Panc1 (cell line): ENCODE data around the gene VWDE. TPM values are rescaled to one million over a fixed set of nuclear protein-coding genes. Genes with fewer than 3 reads are reported as not detected.

Source experiments
- ATAC-seq: fragments of 200-7000 bp; cut with Tn5 transposase; 2 replicates; pipeline ENCODE4 v1.9.1; 2020; ENCODE audit warnings: mild to moderate bottlenecking, moderate library complexity
- BruUV-seq: library from RNA; stranded (reverse); fragments of 400-500 nt; replicated peaks from 2 replicates; lab custom pipeline; 2021; lab: Mats Ljungman, UMichigan
- CTCF ChIA-PET: fragments of 300-600 bp; sonication (Branson Sonifier 250); formaldehyde crosslinking; loops from one replicate; lab custom pipeline; 2022; ENCODE audit warnings: antibody characterized with exemption; lab: Charles Lee
- POLR2A ChIA-PET: fragments of 300-600 bp; sonication (Branson Sonifier 250); formaldehyde crosslinking; loops from one replicate; lab custom pipeline; 2022; ENCODE audit warnings: antibody characterized with exemption; lab: Charles Lee
- DNase-seq: peaks from one replicate; pipeline ENCODE4 v3.0.0-alpha.2; 2010; ENCODE audit warnings: low read depth, low spot score
- H3K27ac ChIP-seq: 2 replicates; pipeline ENCODE4 v1.5.1; 2011; ENCODE audit warnings: mild to moderate bottlenecking, low read length, inconsistent platforms
- H3K27me3 ChIP-seq: fragments of 200-500 bp; sonication (Bioruptor generic); 2 replicates; pipeline ENCODE4 v1.6.0; 2014; ENCODE audit warnings: low read length, inconsistent platforms; ENCODE audit not compliant: control insufficient read depth, insufficient read depth
- H3K36me3 ChIP-seq: fragments of 200-500 bp; sonication (Bioruptor generic); 2 replicates; pipeline ENCODE4 v1.5.1; 2014; ENCODE audit warnings: inconsistent platforms, mild to moderate bottlenecking, low read length, moderate library complexity; ENCODE audit not compliant: control insufficient read depth, insufficient read depth
- H3K4me1 ChIP-seq: 2 replicates; pipeline ENCODE4 v1.5.1; 2011; ENCODE audit warnings: inconsistent platforms, mild to moderate bottlenecking, low read length, moderate library complexity; ENCODE audit not compliant: control insufficient read depth, insufficient read depth
- H3K4me3 ChIP-seq, 2 experiments: 2 replicates each; pipeline ENCODE4 v1.5.1; 2011 to 2012; ENCODE audit warnings: low read depth in 2 of 2, low read length in 2 of 2, mild to moderate bottlenecking in 2 of 2, inconsistent platforms in 1 of 2, moderate library complexity in 1 of 2
- H3K9me3 ChIP-seq: fragments of 200-500 bp; sonication (Bioruptor generic); 2 replicates; pipeline ENCODE4 v1.5.1; 2014; ENCODE audit warnings: low read depth, mild to moderate bottlenecking, inconsistent platforms, low read length, moderate library complexity; ENCODE audit not compliant: control insufficient read depth, insufficient read depth
- POLR2AphosphoS5 ChIP-seq: IDR thresholded peaks from 2 replicates; pipeline ENCODE4 v1.6.1; 2012; ENCODE audit warnings: mild to moderate bottlenecking, low read depth, low read length, moderate library complexity
- SIN3A ChIP-seq: IDR thresholded peaks from 2 replicates; pipeline ENCODE4 v1.6.1; 2012; ENCODE audit warnings: low read depth, mild to moderate bottlenecking, low read length, moderate library complexity, borderline replicate concordance; ENCODE audit not compliant: insufficient read depth
- TCF7L2 ChIP-seq: IDR thresholded peaks from 2 replicates; pipeline ENCODE4 v1.6.1; 2011; ENCODE audit warnings: mild to moderate bottlenecking, low read depth, low read length, inconsistent platforms
- in situ Hi-C: cut with HindIII; loops from 2 replicates; pipeline ENCODE4 v1.10.0; 2016; ENCODE audit warnings: low sequenced_read_pairs, low pct_unique_long_range_greater_than_20kb
- intact Hi-C: fragments of 100-400 bp; cut with micrococcal nuclease; formaldehyde crosslinking; loops from one replicate; pipeline ENCODE4 v1.10.0; 2022; ENCODE audit not compliant: unreplicated experiment
- total RNA-seq: library from RNA; stranded (reverse); gene quantifications from one replicate; pipeline ENCODE4 v1.2.1, GENCODE V29; 2021; ENCODE audit not compliant: unreplicated experiment
- TF ChIP-seq, protein P1 (sequence below), 2 experiments: IDR thresholded peaks; 2 replicates each; pipeline ENCODE4 v1.6.1; 2011 to 2012; ENCODE audit warnings: low read depth in 2 of 2, control low read depth in 1 of 2, low read length in 1 of 2, mild to moderate bottlenecking in 1 of 2, moderate library complexity in 1 of 2; ENCODE audit not compliant: insufficient read depth in 1 of 2
- TF ChIP-seq, protein P2 (sequence below): fragments of 450-650 bp; IDR thresholded peaks from 2 replicates; pipeline ENCODE4 v1.5.1; 2017; ENCODE audit warnings: mild to moderate bottlenecking

Gene VWDE
- total RNA-seq, 1 experiment from 2014 or later = 8.5 TPM

DNA sequence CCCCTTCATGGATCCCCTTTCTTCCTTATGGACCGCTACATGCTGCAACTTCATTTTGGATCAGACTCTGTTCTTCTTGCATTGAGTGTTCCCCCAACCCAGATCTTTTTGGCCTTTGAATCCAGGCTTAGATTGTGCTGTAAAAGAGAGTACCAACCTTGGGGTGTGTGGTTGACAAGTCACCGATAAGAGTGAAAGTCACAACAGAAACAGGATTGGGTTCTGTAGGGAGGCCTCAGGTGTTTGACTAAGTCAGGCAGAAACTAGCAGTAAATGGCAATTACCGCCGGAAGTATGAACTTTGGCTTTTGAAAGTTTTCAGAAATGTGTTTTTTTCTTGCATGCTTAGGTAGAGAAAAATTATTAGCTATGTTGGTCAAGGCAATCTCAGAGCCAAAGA is 103.2 kb downstream of the VWDE start:
- ChIA-PET POLR2A (no interaction called here), CTCF (no interaction called here)
- in situ Hi-C loops = no loop called here

GRCh38 chr7:12299367-12299766 is 104.3 kb downstream of the VWDE start:
- ATAC-seq (no peak), DNase-seq (no peak)
- Histone ChIP-seq H3K9me3 (no peaks in the 10 kb centered on the region), H3K27ac (no peak overlapping the region), H3K4me1 (no peaks in the 10 kb centered on the region), H3K36me3 (no peaks in the 10 kb centered on the region), H3K27me3 (no peaks in the 10 kb centered on the region), H3K4me3 (no peak overlapping the region)
- ChIA-PET POLR2A (no interaction called here), CTCF (no interaction called here)
- TF ChIP-seq, protein P1, sequence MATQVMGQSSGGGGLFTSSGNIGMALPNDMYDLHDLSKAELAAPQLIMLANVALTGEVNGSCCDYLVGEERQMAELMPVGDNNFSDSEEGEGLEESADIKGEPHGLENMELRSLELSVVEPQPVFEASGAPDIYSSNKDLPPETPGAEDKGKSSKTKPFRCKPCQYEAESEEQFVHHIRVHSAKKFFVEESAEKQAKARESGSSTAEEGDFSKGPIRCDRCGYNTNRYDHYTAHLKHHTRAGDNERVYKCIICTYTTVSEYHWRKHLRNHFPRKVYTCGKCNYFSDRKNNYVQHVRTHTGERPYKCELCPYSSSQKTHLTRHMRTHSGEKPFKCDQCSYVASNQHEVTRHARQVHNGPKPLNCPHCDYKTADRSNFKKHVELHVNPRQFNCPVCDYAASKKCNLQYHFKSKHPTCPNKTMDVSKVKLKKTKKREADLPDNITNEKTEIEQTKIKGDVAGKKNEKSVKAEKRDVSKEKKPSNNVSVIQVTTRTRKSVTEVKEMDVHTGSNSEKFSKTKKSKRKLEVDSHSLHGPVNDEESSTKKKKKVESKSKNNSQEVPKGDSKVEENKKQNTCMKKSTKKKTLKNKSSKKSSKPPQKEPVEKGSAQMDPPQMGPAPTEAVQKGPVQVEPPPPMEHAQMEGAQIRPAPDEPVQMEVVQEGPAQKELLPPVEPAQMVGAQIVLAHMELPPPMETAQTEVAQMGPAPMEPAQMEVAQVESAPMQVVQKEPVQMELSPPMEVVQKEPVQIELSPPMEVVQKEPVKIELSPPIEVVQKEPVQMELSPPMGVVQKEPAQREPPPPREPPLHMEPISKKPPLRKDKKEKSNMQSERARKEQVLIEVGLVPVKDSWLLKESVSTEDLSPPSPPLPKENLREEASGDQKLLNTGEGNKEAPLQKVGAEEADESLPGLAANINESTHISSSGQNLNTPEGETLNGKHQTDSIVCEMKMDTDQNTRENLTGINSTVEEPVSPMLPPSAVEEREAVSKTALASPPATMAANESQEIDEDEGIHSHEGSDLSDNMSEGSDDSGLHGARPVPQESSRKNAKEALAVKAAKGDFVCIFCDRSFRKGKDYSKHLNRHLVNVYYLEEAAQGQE (IDR thresholded peaks at IDR 0.05; ENCODE audit: insufficient read depth in 1 of 2, low read depth in 2 of 2, low read length in 1 of 2) = no peak
- no peak for TF ChIP-seq TCF7L2
- no peak for TF ChIP-seq POLR2AphosphoS5
- no peak for TF ChIP-seq SIN3A
- TF ChIP-seq, protein P2, sequence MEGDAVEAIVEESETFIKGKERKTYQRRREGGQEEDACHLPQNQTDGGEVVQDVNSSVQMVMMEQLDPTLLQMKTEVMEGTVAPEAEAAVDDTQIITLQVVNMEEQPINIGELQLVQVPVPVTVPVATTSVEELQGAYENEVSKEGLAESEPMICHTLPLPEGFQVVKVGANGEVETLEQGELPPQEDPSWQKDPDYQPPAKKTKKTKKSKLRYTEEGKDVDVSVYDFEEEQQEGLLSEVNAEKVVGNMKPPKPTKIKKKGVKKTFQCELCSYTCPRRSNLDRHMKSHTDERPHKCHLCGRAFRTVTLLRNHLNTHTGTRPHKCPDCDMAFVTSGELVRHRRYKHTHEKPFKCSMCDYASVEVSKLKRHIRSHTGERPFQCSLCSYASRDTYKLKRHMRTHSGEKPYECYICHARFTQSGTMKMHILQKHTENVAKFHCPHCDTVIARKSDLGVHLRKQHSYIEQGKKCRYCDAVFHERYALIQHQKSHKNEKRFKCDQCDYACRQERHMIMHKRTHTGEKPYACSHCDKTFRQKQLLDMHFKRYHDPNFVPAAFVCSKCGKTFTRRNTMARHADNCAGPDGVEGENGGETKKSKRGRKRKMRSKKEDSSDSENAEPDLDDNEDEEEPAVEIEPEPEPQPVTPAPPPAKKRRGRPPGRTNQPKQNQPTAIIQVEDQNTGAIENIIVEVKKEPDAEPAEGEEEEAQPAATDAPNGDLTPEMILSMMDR = no peak
- intact Hi-C loops = no loop called here
- in situ Hi-C loops = no loop called here
- no TSS peak for BruUV-seq

More for the DNA sequence above, 103.2 kb downstream of the VWDE start:
- H3K9me3 ChIP-seq = no peaks in the 10 kb centered on the region; the same call in 1 of the 2 replicates
- H3K36me3 ChIP-seq = no peaks in the 10 kb centered on the region
- ATAC-seq (no peak), DNase-seq (no peak)
- H3K4me1 ChIP-seq = no peaks in the 10 kb centered on the region
- no TSS peak for BruUV-seq
- H3K27me3 ChIP-seq = no peaks in the 10 kb centered on the region
- intact Hi-C loops = no loop called here
- TF ChIP-seq, protein P2 = no peak
- TF ChIP-seq, protein P1 (IDR thresholded peaks at IDR 0.05; ENCODE audit: insufficient read depth in 1 of 2, low read depth in 2 of 2, low read length in 1 of 2) = no peak
- TF ChIP-seq SIN3A (no peak), TCF7L2 (no peak), POLR2AphosphoS5 (no peak)
- no peak overlapping the region for H3K27ac ChIP-seq
- H3K4me3 ChIP-seq = no peak overlapping the region
